GM12875 (cell line): ENCODE data around the gene TSPO2.
A peak's percentile ranks its signal among the peaks of the same experiment; 100 is the strongest.

Experiments
- H3K4me3 ChIP-seq: one replicate; pipeline ENCODE4 v1.5.1; 2011; ENCODE audit warnings: low read depth, low read length, control low read depth
- TF ChIP-seq, protein P1 (sequence below): IDR thresholded peaks from 2 replicates; pipeline ENCODE4 v1.5.1; 2011; ENCODE audit warnings: low read depth, mild to moderate bottlenecking, control low read depth, inconsistent platforms, low read length, moderate library complexity, borderline replicate concordance; ENCODE audit not compliant: insufficient read depth

Gene TSPO2, protein sequence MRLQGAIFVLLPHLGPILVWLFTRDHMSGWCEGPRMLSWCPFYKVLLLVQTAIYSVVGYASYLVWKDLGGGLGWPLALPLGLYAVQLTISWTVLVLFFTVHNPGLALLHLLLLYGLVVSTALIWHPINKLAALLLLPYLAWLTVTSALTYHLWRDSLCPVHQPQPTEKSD

GRCh38 chr6:41042226-41043055, at the start of gene TSPO2:
Gene TSPO2 (plus strand): TSS chr6:41042467. CDS start chr6:41042986, 519 bp downstream.
- TF ChIP-seq, protein P1, sequence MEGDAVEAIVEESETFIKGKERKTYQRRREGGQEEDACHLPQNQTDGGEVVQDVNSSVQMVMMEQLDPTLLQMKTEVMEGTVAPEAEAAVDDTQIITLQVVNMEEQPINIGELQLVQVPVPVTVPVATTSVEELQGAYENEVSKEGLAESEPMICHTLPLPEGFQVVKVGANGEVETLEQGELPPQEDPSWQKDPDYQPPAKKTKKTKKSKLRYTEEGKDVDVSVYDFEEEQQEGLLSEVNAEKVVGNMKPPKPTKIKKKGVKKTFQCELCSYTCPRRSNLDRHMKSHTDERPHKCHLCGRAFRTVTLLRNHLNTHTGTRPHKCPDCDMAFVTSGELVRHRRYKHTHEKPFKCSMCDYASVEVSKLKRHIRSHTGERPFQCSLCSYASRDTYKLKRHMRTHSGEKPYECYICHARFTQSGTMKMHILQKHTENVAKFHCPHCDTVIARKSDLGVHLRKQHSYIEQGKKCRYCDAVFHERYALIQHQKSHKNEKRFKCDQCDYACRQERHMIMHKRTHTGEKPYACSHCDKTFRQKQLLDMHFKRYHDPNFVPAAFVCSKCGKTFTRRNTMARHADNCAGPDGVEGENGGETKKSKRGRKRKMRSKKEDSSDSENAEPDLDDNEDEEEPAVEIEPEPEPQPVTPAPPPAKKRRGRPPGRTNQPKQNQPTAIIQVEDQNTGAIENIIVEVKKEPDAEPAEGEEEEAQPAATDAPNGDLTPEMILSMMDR: no peak
- H3K4me3 ChIP-seq: no peak within 1 kb of the TSS

DNA sequence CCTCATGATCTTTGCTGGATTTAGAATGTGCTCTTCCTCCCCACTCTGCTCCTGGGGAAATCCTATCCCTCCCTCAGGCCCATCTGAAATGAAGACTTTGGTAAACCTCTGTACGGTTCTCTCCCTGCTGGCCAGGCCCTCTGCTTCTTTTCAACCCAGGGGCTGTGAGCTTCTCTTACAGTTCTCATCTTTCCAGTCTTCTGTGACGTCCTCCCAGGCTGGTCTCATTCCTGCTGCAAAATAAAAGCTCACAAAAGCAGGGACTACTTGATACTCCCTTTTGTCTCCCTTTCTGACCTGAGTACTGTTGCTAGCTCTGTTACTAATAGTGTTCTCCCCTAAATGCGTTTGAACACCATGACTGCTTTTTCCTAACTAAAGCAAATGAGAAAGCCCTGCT, 49.5 kb upstream of the TSPO2 start:
- no peak overlapping the region for H3K4me3 ChIP-seq
- TF ChIP-seq, protein P1: no peak

DNA sequence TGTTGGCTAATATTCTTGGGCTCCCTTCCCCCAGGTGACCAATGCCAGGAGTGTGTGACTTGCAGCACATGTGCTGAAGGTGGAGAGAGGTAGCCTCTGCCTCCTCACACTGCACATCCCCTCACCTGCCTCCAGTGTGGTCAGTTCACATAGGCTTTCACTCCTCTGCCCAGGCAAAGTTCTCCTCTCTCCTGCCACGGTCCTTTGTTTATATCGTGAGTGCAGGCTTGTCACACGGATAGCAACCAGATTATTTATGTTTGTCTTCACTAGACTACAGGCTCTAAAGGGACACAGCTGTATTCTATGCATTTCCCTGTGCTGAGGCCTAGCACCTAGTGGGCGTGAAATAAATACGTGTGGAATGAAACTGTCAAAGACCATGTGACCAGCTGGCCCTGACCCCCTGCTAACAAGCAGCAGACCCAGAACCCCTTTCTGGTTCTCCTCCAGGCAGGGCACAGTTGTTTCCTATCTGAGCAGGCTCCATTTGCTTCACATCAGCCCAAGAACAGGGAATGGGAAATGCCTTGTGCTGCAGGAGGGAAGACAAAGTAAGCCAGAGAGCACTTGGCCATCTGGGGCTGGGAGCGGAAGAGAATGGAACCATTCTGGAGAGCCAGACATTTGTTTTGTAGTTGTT, 45.6 kb upstream of the TSPO2 start:
- no peak overlapping the region for H3K4me3 ChIP-seq
- TF ChIP-seq, protein P1: no peak

DNA sequence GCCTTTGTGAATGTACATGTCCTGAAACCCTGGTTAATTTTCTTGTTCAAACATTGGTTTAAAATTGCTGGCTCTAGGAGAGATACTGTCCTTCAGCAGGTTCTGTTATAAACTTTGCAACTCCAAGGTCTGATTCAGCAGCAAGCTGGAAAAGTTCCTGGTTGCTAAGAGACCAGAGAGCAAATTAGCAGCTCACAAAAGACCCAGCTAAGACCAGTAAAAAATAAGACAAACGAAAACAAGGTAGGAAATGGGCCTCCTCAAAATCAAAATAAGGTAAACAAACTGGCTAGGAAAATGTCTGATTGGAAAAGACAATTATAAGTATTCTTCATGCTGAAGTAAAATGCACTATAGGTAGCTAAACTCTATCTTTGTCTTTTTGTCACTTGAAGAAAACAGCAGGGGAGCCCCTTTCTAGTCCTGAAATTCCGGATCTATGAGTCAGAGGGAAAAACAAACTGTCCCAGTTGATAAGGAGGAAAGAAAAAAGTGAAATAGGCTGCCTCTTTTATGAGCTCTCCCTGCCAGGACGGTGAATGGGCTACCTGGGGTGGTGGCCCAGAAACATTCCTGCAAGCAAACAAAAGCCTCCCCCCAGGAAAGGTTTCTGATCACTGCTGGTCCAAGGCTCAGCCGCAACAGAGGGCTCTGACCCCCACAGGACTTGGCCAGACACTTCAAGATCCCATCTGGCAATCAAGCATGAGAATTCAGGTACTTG, 44.9 kb upstream of the TSPO2 start:
- TF ChIP-seq, protein P1: no peak
- H3K4me3 ChIP-seq: no peak overlapping the region

DNA sequence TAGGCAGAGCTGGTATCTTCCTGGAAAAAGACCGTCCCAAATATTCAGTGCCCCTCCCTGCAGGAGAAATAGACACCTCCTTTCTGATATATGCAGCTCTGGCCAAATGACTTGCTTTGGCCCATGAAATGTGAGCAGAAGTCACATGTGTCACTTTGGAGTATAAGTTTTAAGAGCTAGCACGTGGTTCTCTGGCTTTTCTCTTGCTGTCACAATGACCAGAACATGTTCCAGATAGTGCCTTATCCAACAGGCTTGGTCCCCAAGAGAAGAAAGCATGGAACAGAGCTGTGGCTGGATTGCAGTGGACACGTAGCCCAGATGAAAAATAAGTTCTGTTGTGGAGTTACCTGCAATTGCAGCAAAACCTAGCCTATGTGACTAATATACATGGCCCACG, 43.6 kb upstream of the TSPO2 start:
- no peak overlapping the region for H3K4me3 ChIP-seq
- TF ChIP-seq, protein P1: no peak

GRCh38 chr6:40999569-40999968, 42.7 kb upstream of the TSPO2 start:
- TF ChIP-seq, protein P1: peak; percentile 54
- no peak overlapping the region for H3K4me3 ChIP-seq
